K562 (cell line): ENCODE data around the gene IRAK4. TPM values are rescaled to one million over a fixed set of nuclear protein-coding genes. Genes with fewer than 3 reads are reported as not detected.

Experiments used
- ELF2 ChIP-seq: fragments of 250-450 bp; sonication (Bioruptor Pico); IDR thresholded peaks from 2 replicates; pipeline ENCODE4 v1.5.0; 2021; ENCODE audit warnings: mild to moderate bottlenecking
- FOSL1 ChIP-seq: fragments of 200-800 bp; sonication (Bioruptor generic); conservative IDR thresholded peaks from 2 replicates; pipeline ENCODE4 v1.6.1; 2016; ENCODE audit warnings: missing genetic modification characterization, missing compliant biosample characterization
- FOXP1 ChIP-seq: sonication (generic); formaldehyde crosslinking; IDR thresholded peaks from 2 replicates; pipeline ENCODE4 v1.8.0; 2022; ENCODE audit warnings: mild to moderate bottlenecking, missing genetic modification reagents
- HEY1 ChIP-seq: fragments of 250-450 bp; sonication (Bioruptor Pico); IDR thresholded peaks from 2 replicates; pipeline ENCODE4 v1.5.0; 2020; ENCODE audit warnings: mild to moderate bottlenecking, moderate library complexity, borderline replicate concordance
- KDM5B ChIP-seq: fragments of 200-600 bp; sonication (generic); IDR thresholded peaks from 2 replicates; pipeline ENCODE4 v1.6.1; 2012; ENCODE audit warnings: low read depth, mild to moderate bottlenecking, moderate library complexity, low read length, control low read depth, inconsistent platforms; ENCODE audit not compliant: insufficient replicate concordance
- NFYB ChIP-seq: IDR thresholded peaks from 2 replicates; pipeline ENCODE4 v1.6.1; 2011; ENCODE audit warnings: mild to moderate bottlenecking, moderate library complexity; ENCODE audit not compliant: insufficient read length; ENCODE audit errors: extremely low read depth
- POLR2A ChIP-seq: fragments of 450-650 bp; conservative IDR thresholded peaks from 2 replicates; pipeline ENCODE4 v1.6.1; 2016
- REST ChIP-seq, 2 experiments: fragments of 450-650 bp; formaldehyde crosslinking in 1 of 2; IDR thresholded peaks; 2 replicates each; pipeline versions ENCODE4 v1.4.0 to v1.6.1; 2014 to 2020; ENCODE audit warnings: mild to moderate bottlenecking in 2 of 2, borderline replicate concordance in 1 of 2, low read depth in 1 of 2
- RFX7 ChIP-seq: fragments of 250-450 bp; sonication (Bioruptor Pico); IDR thresholded peaks from 2 replicates; pipeline ENCODE4 v1.5.1; 2021; ENCODE audit warnings: mild to moderate bottlenecking
- SRSF9 ChIP-seq: fragments of 200-400 bp; formaldehyde crosslinking; IDR thresholded peaks from 2 replicates; pipeline ENCODE4 v1.6.1; 2017; ENCODE audit warnings: low read depth, low read length, borderline replicate concordance
- STAT5A ChIP-seq: IDR thresholded peaks from 2 replicates; pipeline ENCODE4 v1.6.1; 2012; ENCODE audit warnings: low read length, inconsistent platforms, borderline replicate concordance
- TAF9B ChIP-seq: fragments of 450-650 bp; IDR thresholded peaks from 2 replicates; pipeline ENCODE4 v1.6.1; 2018; ENCODE audit warnings: mild to moderate bottlenecking; ENCODE audit not compliant: partially characterized antibody
- TBL1XR1 ChIP-seq, 2 experiments: IDR thresholded peaks; 2 replicates each; pipeline ENCODE4 v1.6.1; 2012; ENCODE audit warnings: improper control_type of control experiment in 2 of 2, low read length in 2 of 2, mild to moderate bottlenecking in 1 of 2
- THRAP3 ChIP-seq: fragments of 450-650 bp; IDR thresholded peaks from 2 replicates; pipeline ENCODE4 v1.6.1; 2016; ENCODE audit warnings: mild to moderate bottlenecking, inconsistent platforms, borderline replicate concordance
- ZBTB17 ChIP-seq: fragments of 450-650 bp; formaldehyde crosslinking; IDR thresholded peaks from 2 replicates; pipeline ENCODE4 v1.4.0; 2020; ENCODE audit warnings: mild to moderate bottlenecking
- ZNF12 ChIP-seq: sonication (generic); formaldehyde crosslinking; IDR thresholded peaks from 2 replicates; pipeline ENCODE4 v1.4.0; 2020; ENCODE audit warnings: mild to moderate bottlenecking, missing genetic modification reagents
- ZNF24 ChIP-seq: fragments of 450-650 bp; IDR thresholded peaks from 2 replicates; pipeline ENCODE4 v1.6.1; 2016
- ZNF316 ChIP-seq: fragments of 450-650 bp; IDR thresholded peaks from 2 replicates; pipeline ENCODE4 v1.6.1; 2016
- ZNF586 ChIP-seq: fragments of 450-650 bp; formaldehyde crosslinking; conservative IDR thresholded peaks from 2 replicates; pipeline ENCODE4 v1.4.0; 2020; ENCODE audit warnings: mild to moderate bottlenecking, moderate library complexity
- ZNF668 ChIP-seq: fragments of 250-450 bp; sonication (Bioruptor Pico); IDR thresholded peaks from 2 replicates; pipeline ENCODE4 v1.8.0; 2022; ENCODE audit warnings: mild to moderate bottlenecking, inconsistent platforms
- ZSCAN32 ChIP-seq: fragments of 450-650 bp; formaldehyde crosslinking; IDR thresholded peaks from 2 replicates; pipeline ENCODE4 v1.4.0; 2020; ENCODE audit warnings: mild to moderate bottlenecking, moderate library complexity
- polyA plus RNA-seq, 8 experiments: library from polyadenylated mRNA; depleted of rRNA in 4 of 8; stranded (reverse) in 5 of 8; unstranded in 3 of 8; fragments of >200 nt; fragmentation: Nextera tagmentation in 2 of 8; fragmentation: Illumina TruSeq in 1 of 8; extraction: Ambion mirVana in 2 of 8; extraction: Trizol in 1 of 8; gene quantifications; 2 replicates each; pipeline versions ENCODE4 v1.2.1 to v1.2.3, GENCODE V29; 2011 to 2014; ENCODE audit warnings: inconsistent platforms in 1 of 8, missing spikeins in 1 of 8
- total RNA-seq, 7 experiments: library from RNA; depleted of rRNA in 6 of 7; stranded (reverse); fragments of >200 nt in 6 of 7; fragmentation: Illumina TruSeq in 2 of 7; extraction: Trizol in 2 of 7; gene quantifications; 2 replicates each; pipeline versions ENCODE4 v1.2.1 to v1.2.3, GENCODE V29; 2011 to 2021; ENCODE audit warnings: low replicate concordance in 1 of 7

IRAK4 gene
- total and polyA plus RNA-seq, 9 of the 15 experiments (the other 6 are each of a cell fraction or from before 2014, with no cell fraction given), result 10.8 to 34.5 (median 16.0) TPM

GRCh38 chr12:43805860-43806736 lies 47.3 kb downstream of the IRAK4 start, which contains the start of gene TWF1 (continued):
- TF ChIP-seq KDM5B (peak; percentile 80), TBL1XR1 (IDR thresholded peaks at IDR 0.05; ENCODE audit: low read length in 2 of 2) (peak in 1 of 2 experiments; percentile 39; a peak in 1 of 4 replicates), THRAP3 (no peak), REST (IDR thresholded peaks at IDR 0.05; ENCODE audit: borderline replicate concordance) (no peak), REST (CRISPR knock-in tag; IDR thresholded peaks at IDR 0.05; ENCODE audit: low read depth) (peak; percentile 37; the same call in 1 of the 2 replicates), ZNF316 (peak; percentile 86), RFX7 (no peak), STAT5A (no peak), ZNF668 (CRISPR knock-in tag) (no peak), NFYB (no peak), ZNF24 (0 out of 2 replicates have a peak, but pooled peaks have one; percentile 13), ZNF12 (CRISPR knock-in tag) (0 out of 2 replicates have a peak, but pooled peaks have one; percentile 14), ELF2 (CRISPR knock-in tag) (peak; percentile 83; the same call in 1 of the 2 replicates), POLR2A (peak; percentile 93), ZBTB17 (0 out of 2 replicates have a peak, but pooled peaks have one; percentile 59), TAF9B (peak; percentile 59), FOXP1 (peak; percentile 77; the same call in 1 of the 2 replicates), ZNF586 (CRISPR knock-in tag) (no peak), SRSF9 (no peak), ZSCAN32 (no peak), FOSL1 (tag) (no peak), HEY1 (CRISPR knock-in tag) (no peak)
